H1 (cell line): ENCODE results near the gene PALD1. TPM values are rescaled to one million over a fixed set of nuclear protein-coding genes. Genes with fewer than 3 reads are reported as not detected.

Experiments used
- EZH2 ChIP-seq: fragments of 200-600 bp; sonication (generic); IDR thresholded peaks from 2 replicates; pipeline ENCODE4 v1.7.1; 2012; ENCODE audit warnings: low read depth, mild to moderate bottlenecking, moderate library complexity, low read length, inconsistent platforms; ENCODE audit not compliant: severe bottlenecking
- polyA plus RNA-seq, 7 experiments: library from polyadenylated mRNA; depleted of rRNA in 3 of 7; stranded (reverse) in 5 of 7; unstranded in 2 of 7; fragments of >200 nt in 5 of 7; fragments of 200-250 nt in 2 of 7; gene quantifications; 1 replicate in 5 of 7; 2 replicates in 1 of 7; 4 replicates in 1 of 7; pipeline versions ENCODE4 v1.2.1 to v1.2.3, GENCODE V29; 2011 to 2013; ENCODE audit warnings: missing spikeins in 2 of 7, mixed read lengths in 2 of 7
- total RNA-seq: library from RNA; stranded (reverse); fragmentation: NEBNext Ultra II Directional; extraction: Animal tissue kit (Norgen Biotek cat#: 25700); gene quantifications from 2 replicates; pipeline ENCODE4 v1.2.1, GENCODE V29; 2021

Gene PALD1
- total and polyA plus RNA-seq, 2 of the 8 experiments (the other 6 are each of a cell fraction or from before 2014, with no cell fraction given), result 13.3 to 32.8 TPM

DNA sequence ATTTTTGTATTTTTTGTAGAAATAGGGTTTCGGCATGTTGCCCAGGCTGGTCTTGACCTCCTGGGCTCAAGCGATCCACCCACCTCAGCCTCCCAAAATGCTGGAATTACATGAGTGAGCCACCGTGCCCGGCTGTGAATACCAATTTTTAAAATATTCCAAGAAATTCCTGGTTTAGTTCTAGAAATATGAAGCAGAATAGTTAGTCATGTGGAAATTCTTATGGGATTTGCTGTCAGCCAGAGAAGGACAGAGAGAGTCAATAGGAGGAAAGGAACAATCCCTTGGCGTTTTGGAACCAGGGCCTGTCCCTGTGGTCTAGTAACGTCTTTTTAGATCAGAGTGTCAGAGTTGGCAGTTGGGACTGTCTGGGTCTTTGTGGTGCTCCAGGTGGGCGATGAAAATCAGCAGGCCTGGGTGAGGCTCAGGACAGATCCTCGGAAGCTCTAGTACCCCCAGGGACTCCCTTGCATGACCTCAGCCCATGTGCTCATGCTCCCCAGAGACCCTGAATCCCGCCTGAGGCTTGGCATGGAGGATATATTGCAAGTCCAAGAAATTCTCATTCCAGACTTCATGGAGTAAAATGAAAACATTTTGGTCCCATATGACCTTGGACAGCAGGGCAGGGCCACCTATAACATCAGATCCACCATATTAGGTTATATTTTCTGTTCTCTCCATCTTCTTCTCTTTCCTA is 44.8 kb upstream of the PALD1 start (continued):
- no peak for TF ChIP-seq EZH2
